B cell (primary cell): Measurements from ENCODE around the gene CLIP2.

Experiments used
- EZH2 ChIP-seq: IDR thresholded peaks from 2 replicates; pipeline ENCODE4 v1.6.1; 2012; ENCODE audit warnings: borderline replicate concordance, low read depth, mild to moderate bottlenecking, moderate library complexity, low read length; ENCODE audit not compliant: insufficient read depth, poor library complexity, severe bottlenecking
- TF ChIP-seq, protein P1 (sequence below): fragments of 200-600 bp; IDR thresholded peaks from one replicate; pipeline ENCODE4 v1.8.0; 2022; ENCODE audit warnings: antibody characterized with exemption, mild to moderate bottlenecking

DNA sequence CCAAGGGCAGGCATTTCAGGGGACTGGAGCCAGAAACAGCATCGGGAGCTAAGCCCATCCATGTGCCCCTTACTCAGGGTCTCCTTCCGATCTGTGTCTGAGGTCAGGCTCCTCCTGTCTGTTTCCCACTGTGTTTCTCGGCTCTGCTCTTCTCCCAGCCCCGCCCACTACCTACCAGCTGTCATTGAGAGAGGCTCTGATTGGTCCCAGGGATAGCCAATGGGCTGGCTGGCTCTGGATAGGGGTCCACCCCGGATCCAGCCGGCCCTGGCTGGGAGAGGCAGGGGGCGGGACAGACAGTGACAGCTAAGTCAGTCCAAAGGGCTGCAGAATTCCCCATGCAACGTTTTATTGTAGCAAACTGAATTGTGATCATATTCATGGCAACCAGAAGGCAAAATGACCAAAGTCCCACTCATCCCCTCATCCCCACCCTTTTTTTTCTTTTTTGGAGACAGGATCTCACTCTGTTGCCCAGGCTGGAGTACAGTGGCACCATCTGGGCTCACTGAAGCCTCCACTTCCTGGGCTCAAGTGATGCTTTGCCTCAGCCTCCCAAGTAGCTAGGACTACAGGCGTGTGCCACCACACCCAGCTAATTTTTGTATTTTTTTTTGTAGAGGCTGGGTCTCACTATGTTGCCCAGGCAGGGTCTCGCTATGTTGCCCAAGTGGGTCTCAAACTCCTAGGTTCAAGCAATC, 76.3 kb downstream of the CLIP2 start:
- TF ChIP-seq, protein P1, sequence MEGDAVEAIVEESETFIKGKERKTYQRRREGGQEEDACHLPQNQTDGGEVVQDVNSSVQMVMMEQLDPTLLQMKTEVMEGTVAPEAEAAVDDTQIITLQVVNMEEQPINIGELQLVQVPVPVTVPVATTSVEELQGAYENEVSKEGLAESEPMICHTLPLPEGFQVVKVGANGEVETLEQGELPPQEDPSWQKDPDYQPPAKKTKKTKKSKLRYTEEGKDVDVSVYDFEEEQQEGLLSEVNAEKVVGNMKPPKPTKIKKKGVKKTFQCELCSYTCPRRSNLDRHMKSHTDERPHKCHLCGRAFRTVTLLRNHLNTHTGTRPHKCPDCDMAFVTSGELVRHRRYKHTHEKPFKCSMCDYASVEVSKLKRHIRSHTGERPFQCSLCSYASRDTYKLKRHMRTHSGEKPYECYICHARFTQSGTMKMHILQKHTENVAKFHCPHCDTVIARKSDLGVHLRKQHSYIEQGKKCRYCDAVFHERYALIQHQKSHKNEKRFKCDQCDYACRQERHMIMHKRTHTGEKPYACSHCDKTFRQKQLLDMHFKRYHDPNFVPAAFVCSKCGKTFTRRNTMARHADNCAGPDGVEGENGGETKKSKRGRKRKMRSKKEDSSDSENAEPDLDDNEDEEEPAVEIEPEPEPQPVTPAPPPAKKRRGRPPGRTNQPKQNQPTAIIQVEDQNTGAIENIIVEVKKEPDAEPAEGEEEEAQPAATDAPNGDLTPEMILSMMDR, result no peak
- TF ChIP-seq EZH2, result no peak
